ENCODE data around the gene RNF183.

DNA sequence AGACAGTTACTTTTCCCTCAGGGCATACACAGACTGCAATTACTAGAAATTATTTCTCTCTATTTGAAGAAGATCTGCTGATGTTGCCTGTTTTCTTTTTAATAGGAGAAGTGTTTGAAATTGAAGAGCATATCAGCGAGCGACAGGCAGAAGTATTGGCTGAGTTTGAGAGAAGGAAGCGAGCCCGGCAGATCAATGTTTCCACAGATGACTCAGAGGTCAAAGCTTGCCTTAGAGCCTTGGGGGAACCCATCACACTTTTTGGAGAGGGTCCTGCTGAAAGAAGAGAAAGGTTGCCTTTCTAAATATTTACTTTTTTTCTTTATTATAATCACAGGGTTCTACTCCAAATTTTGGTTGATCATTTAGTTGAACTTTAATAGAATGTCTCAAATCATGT is 24.3 kb downstream of the RNF183 start:
- TF ChIP-seq, protein P1, sequence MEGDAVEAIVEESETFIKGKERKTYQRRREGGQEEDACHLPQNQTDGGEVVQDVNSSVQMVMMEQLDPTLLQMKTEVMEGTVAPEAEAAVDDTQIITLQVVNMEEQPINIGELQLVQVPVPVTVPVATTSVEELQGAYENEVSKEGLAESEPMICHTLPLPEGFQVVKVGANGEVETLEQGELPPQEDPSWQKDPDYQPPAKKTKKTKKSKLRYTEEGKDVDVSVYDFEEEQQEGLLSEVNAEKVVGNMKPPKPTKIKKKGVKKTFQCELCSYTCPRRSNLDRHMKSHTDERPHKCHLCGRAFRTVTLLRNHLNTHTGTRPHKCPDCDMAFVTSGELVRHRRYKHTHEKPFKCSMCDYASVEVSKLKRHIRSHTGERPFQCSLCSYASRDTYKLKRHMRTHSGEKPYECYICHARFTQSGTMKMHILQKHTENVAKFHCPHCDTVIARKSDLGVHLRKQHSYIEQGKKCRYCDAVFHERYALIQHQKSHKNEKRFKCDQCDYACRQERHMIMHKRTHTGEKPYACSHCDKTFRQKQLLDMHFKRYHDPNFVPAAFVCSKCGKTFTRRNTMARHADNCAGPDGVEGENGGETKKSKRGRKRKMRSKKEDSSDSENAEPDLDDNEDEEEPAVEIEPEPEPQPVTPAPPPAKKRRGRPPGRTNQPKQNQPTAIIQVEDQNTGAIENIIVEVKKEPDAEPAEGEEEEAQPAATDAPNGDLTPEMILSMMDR (IDR thresholded peaks at IDR 0.05; ENCODE audit: low read depth, low read length, poor library complexity, severe bottlenecking): no peak
- no peak for TF ChIP-seq EZH2phosphoT487 (IDR thresholded peaks at IDR 0.05; ENCODE audit: borderline replicate concordance, low read length)

Data from DOHH2 (cell line).